Coronary artery (tissue), 2 donors: ENCODE data around the gene ARHGAP45.

Source experiments
- DNase-seq: peaks from one replicate; pipeline ENCODE4 v3.0.0-alpha.2; 2017; ENCODE audit warnings: low spot score
- H3K27ac ChIP-seq, 2 donors: fragments of 200-600 bp; sonication (generic); one replicate each; pipeline ENCODE4 v1.5.1; 2016 to 2019
- H3K4me3 ChIP-seq: fragments of 200-600 bp; sonication (generic); 2 replicates; pipeline ENCODE4 v1.5.1; 2016; ENCODE audit warnings: mild to moderate bottlenecking, moderate library complexity
- TF ChIP-seq, protein P1 (sequence below): fragments of 200-600 bp; sonication (generic); IDR thresholded peaks from one replicate; pipeline ENCODE4 v1.5.1; 2019; ENCODE audit warnings: antibody characterized with exemption

ARHGAP45 gene

DNA sequence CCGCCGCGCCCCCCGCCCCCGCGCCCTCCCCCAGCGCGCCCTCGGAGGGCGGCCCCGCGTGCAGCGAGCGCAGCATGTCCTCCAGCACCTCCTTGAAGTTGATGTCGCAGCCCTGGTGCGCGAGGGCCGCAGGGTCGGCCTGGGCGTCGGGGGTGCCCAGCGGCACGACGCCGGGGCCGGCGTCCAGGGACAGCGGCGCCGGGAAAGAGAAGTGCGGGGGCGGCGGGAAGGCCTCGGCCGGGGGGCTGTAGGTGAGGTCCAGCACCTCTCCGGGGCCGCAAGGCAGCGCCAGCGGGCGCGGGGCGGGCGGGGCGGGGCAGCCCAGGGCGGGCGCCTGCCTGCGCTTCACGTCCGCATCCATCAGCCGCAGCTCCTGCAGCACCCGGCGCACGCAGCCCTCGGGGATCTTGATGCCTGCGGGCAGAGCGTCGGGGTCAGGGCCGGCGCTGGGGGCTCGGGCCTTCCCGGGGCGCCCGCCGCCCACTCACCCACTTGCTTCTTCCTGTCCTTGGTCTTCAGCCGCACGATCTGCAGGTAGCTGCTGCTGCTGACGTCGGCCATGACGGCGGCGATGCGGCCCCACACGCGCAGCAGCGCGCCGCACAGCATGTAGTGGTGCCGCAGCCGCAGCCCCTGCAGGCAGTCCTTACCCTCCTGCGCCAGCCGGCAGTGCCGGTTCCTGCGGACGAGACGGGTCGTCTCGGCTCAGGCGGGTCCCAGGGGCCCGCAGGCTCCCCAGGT, 41.5 kb downstream of the ARHGAP45 start:
- Histone ChIP-seq H3K4me3 (no peak overlapping the region), H3K27ac (no peak overlapping the region)
- no peak for DNase-seq
- TF ChIP-seq, protein P1, sequence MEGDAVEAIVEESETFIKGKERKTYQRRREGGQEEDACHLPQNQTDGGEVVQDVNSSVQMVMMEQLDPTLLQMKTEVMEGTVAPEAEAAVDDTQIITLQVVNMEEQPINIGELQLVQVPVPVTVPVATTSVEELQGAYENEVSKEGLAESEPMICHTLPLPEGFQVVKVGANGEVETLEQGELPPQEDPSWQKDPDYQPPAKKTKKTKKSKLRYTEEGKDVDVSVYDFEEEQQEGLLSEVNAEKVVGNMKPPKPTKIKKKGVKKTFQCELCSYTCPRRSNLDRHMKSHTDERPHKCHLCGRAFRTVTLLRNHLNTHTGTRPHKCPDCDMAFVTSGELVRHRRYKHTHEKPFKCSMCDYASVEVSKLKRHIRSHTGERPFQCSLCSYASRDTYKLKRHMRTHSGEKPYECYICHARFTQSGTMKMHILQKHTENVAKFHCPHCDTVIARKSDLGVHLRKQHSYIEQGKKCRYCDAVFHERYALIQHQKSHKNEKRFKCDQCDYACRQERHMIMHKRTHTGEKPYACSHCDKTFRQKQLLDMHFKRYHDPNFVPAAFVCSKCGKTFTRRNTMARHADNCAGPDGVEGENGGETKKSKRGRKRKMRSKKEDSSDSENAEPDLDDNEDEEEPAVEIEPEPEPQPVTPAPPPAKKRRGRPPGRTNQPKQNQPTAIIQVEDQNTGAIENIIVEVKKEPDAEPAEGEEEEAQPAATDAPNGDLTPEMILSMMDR = no peak

GRCh38 chr19:1109032-1109551, 42.1 kb downstream of the ARHGAP45 start:
- Histone ChIP-seq H3K27ac (peak overlapping the region in 1 of 2 donors; percentile 23), H3K4me3 (no peak overlapping the region)
- TF ChIP-seq, protein P1 = no peak
- DNase-seq = no peak

- TF ChIP-seq, protein P1 = no peak
- no peak for DNase-seq
- Histone ChIP-seq H3K27ac (peak overlapping the region in 1 of 2 donors; percentile 23), H3K4me3 (no peak overlapping the region)
Observed at GRCh38 chr19:1109697-1110671, 43.0 kb downstream of the ARHGAP45 start.

DNA sequence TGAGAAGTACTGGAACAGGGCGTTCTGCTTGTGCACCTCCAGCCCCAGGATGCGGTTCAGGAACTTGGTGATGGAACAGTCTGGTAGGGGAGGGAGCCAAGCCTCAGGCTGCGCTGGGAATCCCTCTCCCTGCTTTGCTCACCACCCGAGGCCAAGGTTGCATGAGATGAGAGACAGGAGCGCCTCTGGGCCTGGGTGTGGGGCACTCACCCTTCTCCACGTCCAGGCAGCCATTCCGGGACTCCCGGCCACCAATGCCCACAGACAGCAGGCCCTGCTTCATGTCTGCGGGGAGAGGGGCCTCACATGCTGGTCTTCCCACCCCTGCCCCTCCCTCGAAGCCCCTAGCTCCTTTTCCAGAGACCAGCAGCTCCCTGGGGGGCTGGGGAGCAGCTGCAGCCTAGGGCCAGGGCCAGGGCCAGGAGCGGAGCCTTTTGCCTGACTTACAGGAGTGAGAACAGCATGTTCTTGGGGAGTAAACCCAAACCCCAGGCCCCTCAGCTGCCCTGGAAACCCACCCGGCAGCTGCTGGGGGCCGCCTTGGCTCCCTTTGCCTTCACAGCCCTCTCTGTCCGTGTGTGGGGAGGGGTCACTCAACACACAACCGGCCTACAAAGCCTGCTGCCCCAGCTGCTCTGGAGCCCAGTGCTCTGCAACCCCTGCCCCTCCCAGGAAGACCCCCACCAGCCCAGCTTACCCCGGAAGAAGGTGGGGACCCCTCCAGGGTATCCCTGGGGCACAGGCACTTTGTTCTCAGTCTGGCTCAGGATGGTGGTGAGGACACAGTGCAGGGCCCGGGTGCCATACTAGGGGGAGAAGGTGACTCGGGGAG, 44.1 kb downstream of the ARHGAP45 start:
- H3K27ac ChIP-seq = peak overlapping the region in 1 of 2 donors; percentile 25
- TF ChIP-seq, protein P1 = no peak
- no peak for DNase-seq
- H3K4me3 ChIP-seq = no peak overlapping the region

DNA sequence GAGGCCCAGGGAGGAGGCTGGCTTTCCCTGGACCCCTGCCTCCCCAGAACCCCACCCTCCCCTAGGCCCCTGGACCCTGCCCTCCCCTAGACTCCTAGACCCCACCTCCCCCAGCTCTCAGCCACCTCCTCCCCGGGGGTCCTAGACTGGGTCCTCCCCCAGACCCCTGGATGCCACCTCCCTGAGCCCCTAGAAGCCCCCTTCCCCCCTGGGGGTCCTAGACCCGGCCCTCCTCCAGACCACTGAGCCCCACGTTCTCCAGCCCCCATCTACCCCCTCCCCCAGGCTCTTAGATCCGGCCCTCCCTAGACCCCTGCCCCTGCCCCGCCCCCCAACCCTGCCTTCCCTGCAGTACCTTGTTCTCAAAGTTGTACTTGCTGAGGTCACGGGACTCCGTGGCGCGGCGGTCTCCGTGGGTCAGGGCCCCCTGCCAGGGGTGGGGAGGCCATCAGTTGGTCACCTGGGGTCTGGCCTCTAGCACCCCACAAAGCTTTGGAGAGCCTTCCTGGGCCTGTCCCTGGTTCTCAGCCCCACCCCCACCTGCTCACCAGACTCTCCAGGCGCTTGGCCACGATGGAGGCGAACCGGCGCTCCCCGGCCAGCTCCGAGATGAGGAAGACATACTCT, 44.8 kb downstream of the ARHGAP45 start:
- TF ChIP-seq, protein P1 = no peak
- Histone ChIP-seq H3K27ac (peak overlapping the region in 1 of 2 donors; percentile 77), H3K4me3 (no peak overlapping the region)
- DNase-seq = no peak
